Measurements from ENCODE around the gene THAP3.
"Not testable (repeated sequence)": the region's sequence is repeated elsewhere in the genome, so short reads cannot be mapped to it uniquely, and the experiment has no call there.

Gene THAP3

GRCh38 chr1:6628971-6629479, 4.4 kb downstream of the THAP3 start:
- H3K4me1 Mint-ChIP-seq (ENCODE audit: low read depth), result peaks cover 40% of the 10 kb centered on the region
- no peak overlapping the region for H3K27ac Mint-ChIP-seq
- H3K4me3 Mint-ChIP-seq, result no peak overlapping the region
- H3K36me3 Mint-ChIP-seq (ENCODE audit: low read depth), result peaks cover 88% of the 10 kb centered on the region
- H3K27me3 Mint-ChIP-seq, result no peaks in the 10 kb centered on the region
- no peaks in the 10 kb centered on the region for H3K9me3 Mint-ChIP-seq
- intact Hi-C loops (cut with micrococcal nuclease), result no loop called here

GRCh38 chr1:6630027-6630426, 5.4 kb downstream of the THAP3 start:
- no peak overlapping the region for H3K4me3 Mint-ChIP-seq
- peaks cover 89% of the 10 kb centered on the region for H3K36me3 Mint-ChIP-seq (ENCODE audit: low read depth)
- H3K4me1 Mint-ChIP-seq (ENCODE audit: low read depth), result peaks cover 33% of the 10 kb centered on the region
- H3K27me3 Mint-ChIP-seq, result no peaks in the 10 kb centered on the region
- H3K27ac Mint-ChIP-seq, result no peak overlapping the region
- intact Hi-C loops (cut with micrococcal nuclease), result no loop called here
- no peaks in the 10 kb centered on the region for H3K9me3 Mint-ChIP-seq

- Mint-ChIP-seq H3K27ac (no peak overlapping the region), H3K4me3 (no peak overlapping the region), H3K27me3 (no peaks in the 10 kb centered on the region), H3K9me3 (no peaks in the 10 kb centered on the region), H3K4me1 (ENCODE audit: low read depth) (peaks cover 28% of the 10 kb centered on the region), H3K36me3 (ENCODE audit: low read depth) (peaks cover 92% of the 10 kb centered on the region)
- intact Hi-C loops (cut with micrococcal nuclease), result no loop called here
These were observed 6.4 kb downstream of the THAP3 start for GRCh38 chr1:6631058-6631457.

GRCh38 chr1:6632588-6633514, 8.2 kb downstream of the THAP3 start:
- Mint-ChIP-seq H3K4me3 (no peak overlapping the region), H3K27ac (no peak overlapping the region), H3K9me3 (no peaks in the 10 kb centered on the region), H3K36me3 (ENCODE audit: low read depth) (peaks cover 100% of the 10 kb centered on the region), H3K27me3 (no peaks in the 10 kb centered on the region), H3K4me1 (ENCODE audit: low read depth) (peaks cover 10% of the 10 kb centered on the region)
- intact Hi-C loops (cut with micrococcal nuclease), result no loop called here

GRCh38 chr1:6634371-6635052, 9.8 kb downstream of the THAP3 start:
- Mint-ChIP-seq H3K4me1 (ENCODE audit: low read depth) (peaks cover 2% of the 10 kb centered on the region), H3K4me3 (no peak overlapping the region), H3K27me3 (no peaks in the 10 kb centered on the region), H3K9me3 (no peaks in the 10 kb centered on the region), H3K36me3 (ENCODE audit: low read depth) (peaks cover 100% of the 10 kb centered on the region), H3K27ac (no peak overlapping the region)
- intact Hi-C loops (cut with micrococcal nuclease), result no loop called here

- H3K27ac Mint-ChIP-seq, result no peak overlapping the region
- H3K4me3 Mint-ChIP-seq, result no peak overlapping the region
- H3K4me1 Mint-ChIP-seq (ENCODE audit: low read depth), result no peaks in the 10 kb centered on the region
- intact Hi-C loops (cut with micrococcal nuclease), result no loop called here
- H3K27me3 Mint-ChIP-seq, result no peaks in the 10 kb centered on the region
- H3K9me3 Mint-ChIP-seq, result no peaks in the 10 kb centered on the region
- H3K36me3 Mint-ChIP-seq (ENCODE audit: low read depth), result peaks cover 100% of the 10 kb centered on the region
These were observed 10.7 kb downstream of the THAP3 start for GRCh38 chr1:6635161-6635909.

- Mint-ChIP-seq H3K27me3 (no peaks in the 10 kb centered on the region), H3K4me1 (ENCODE audit: low read depth) (no peaks in the 10 kb centered on the region), H3K9me3 (no peaks in the 10 kb centered on the region), H3K36me3 (ENCODE audit: low read depth) (peaks cover 100% of the 10 kb centered on the region), H3K4me3 (no peak overlapping the region), H3K27ac (no peak overlapping the region)
- intact Hi-C loops (cut with micrococcal nuclease), result no loop called here
These were observed 11.5 kb downstream of the THAP3 start for GRCh38 chr1:6635910-6636760.

- H3K27me3 Mint-ChIP-seq; H3K4me1 Mint-ChIP-seq (ENCODE audit: low read depth); H3K4me3 Mint-ChIP-seq; H3K27ac Mint-ChIP-seq; intact Hi-C loops (cut with micrococcal nuclease); H3K9me3 Mint-ChIP-seq: not testable (repeated sequence)
- H3K36me3 Mint-ChIP-seq (ENCODE audit: low read depth), result peaks cover 100% of the 10 kb centered on the region
These were observed 12.1 kb downstream of the THAP3 start for GRCh38 chr1:6636778-6637177.

- Mint-ChIP-seq H3K9me3 (no peaks in the 10 kb centered on the region), H3K27me3 (no peaks in the 10 kb centered on the region), H3K4me1 (ENCODE audit: low read depth) (no peaks in the 10 kb centered on the region), H3K27ac (no peak overlapping the region), H3K36me3 (ENCODE audit: low read depth) (peaks cover 100% of the 10 kb centered on the region), H3K4me3 (no peak overlapping the region)
- intact Hi-C loops (cut with micrococcal nuclease), result no loop called here
These were observed 13.1 kb downstream of the THAP3 start for GRCh38 chr1:6637770-6638169.

- no peaks in the 10 kb centered on the region for H3K27me3 Mint-ChIP-seq
- H3K4me1 Mint-ChIP-seq (ENCODE audit: low read depth), result no peaks in the 10 kb centered on the region
- H3K9me3 Mint-ChIP-seq, result no peaks in the 10 kb centered on the region
- H3K4me3 Mint-ChIP-seq, result no peak overlapping the region
- H3K27ac Mint-ChIP-seq, result no peak overlapping the region
- H3K36me3 Mint-ChIP-seq (ENCODE audit: low read depth), result peaks cover 100% of the 10 kb centered on the region
- intact Hi-C loops (cut with micrococcal nuclease), result no loop called here
These were observed 13.6 kb downstream of the THAP3 start for GRCh38 chr1:6638226-6638625.

- intact Hi-C loops (cut with micrococcal nuclease); H3K27me3 Mint-ChIP-seq; H3K4me3 Mint-ChIP-seq; H3K27ac Mint-ChIP-seq; H3K9me3 Mint-ChIP-seq; H3K4me1 Mint-ChIP-seq (ENCODE audit: low read depth): not testable (repeated sequence)
- peaks cover 100% of the 10 kb centered on the region for H3K36me3 Mint-ChIP-seq (ENCODE audit: low read depth)
These were observed 16.2 kb downstream of the THAP3 start for GRCh38 chr1:6640867-6641266.

GRCh38 chr1:6645018-6645417, 20.4 kb downstream of the THAP3 start:
- intact Hi-C loops (cut with micrococcal nuclease), result no loop called here
- no peak overlapping the region for H3K4me3 Mint-ChIP-seq
- H3K36me3 Mint-ChIP-seq (ENCODE audit: low read depth), result peaks cover 79% of the 10 kb centered on the region
- H3K27me3 Mint-ChIP-seq, result no peaks in the 10 kb centered on the region
- no peak overlapping the region for H3K27ac Mint-ChIP-seq
- no peaks in the 10 kb centered on the region for H3K4me1 Mint-ChIP-seq (ENCODE audit: low read depth)
- no peaks in the 10 kb centered on the region for H3K9me3 Mint-ChIP-seq

- no peak overlapping the region for H3K27ac Mint-ChIP-seq
- no peaks in the 10 kb centered on the region for H3K4me1 Mint-ChIP-seq (ENCODE audit: low read depth)
- H3K36me3 Mint-ChIP-seq (ENCODE audit: low read depth), result peaks cover 79% of the 10 kb centered on the region
- intact Hi-C loops (cut with micrococcal nuclease), result loop anchor here (1.0 kb wide), 2 partner anchors 156 to 160 kb away; no protein-coding TSS in a partner anchor
- no peaks in the 10 kb centered on the region for H3K27me3 Mint-ChIP-seq
- no peaks in the 10 kb centered on the region for H3K9me3 Mint-ChIP-seq
- no peak overlapping the region for H3K4me3 Mint-ChIP-seq
These were observed 22.0 kb downstream of the THAP3 start for GRCh38 chr1:6646499-6647148.
